HepG2 (cell line): ENCODE results near the gene GNL1. TPM values are rescaled to one million over a fixed set of nuclear protein-coding genes. Genes with fewer than 3 reads are reported as not detected.

ENCODE experiments used
- ATF5 ChIP-seq: sonication (generic); formaldehyde crosslinking; IDR thresholded peaks from 2 replicates; pipeline ENCODE4 v1.4.0; 2020; ENCODE audit warnings: mild to moderate bottlenecking, low read depth, missing genetic modification reagents
- ETV5 ChIP-seq: IDR thresholded peaks from 2 replicates; pipeline ENCODE4 v1.6.1; 2018; ENCODE audit warnings: missing biosample characterization, missing genetic modification reagents, inconsistent platforms, borderline replicate concordance
- ETV6 ChIP-seq: sonication (generic); formaldehyde crosslinking; conservative IDR thresholded peaks from 2 replicates; pipeline ENCODE4 v1.4.0; 2020; ENCODE audit warnings: missing genetic modification reagents
- HMG20A ChIP-seq: IDR thresholded peaks from 2 replicates; pipeline ENCODE4 v1.6.1; 2016; ENCODE audit warnings: borderline replicate concordance
- HNF1B ChIP-seq: sonication (generic); formaldehyde crosslinking; IDR thresholded peaks from 2 replicates; pipeline ENCODE4 v1.5.1; 2020; ENCODE audit warnings: mild to moderate bottlenecking, moderate library complexity, missing genetic modification reagents
- HNF4G ChIP-seq, 2 experiments: sonication (generic) in 1 of 2; formaldehyde crosslinking in 1 of 2; IDR thresholded peaks; 2 replicates each; pipeline versions ENCODE4 v1.4.0 to v1.6.1; 2011 to 2020; ENCODE audit warnings: borderline replicate concordance in 2 of 2, low read depth in 2 of 2, mild to moderate bottlenecking in 2 of 2, low read length in 1 of 2, missing genetic modification reagents in 1 of 2, moderate library complexity in 1 of 2
- MIER3 ChIP-seq: IDR thresholded peaks from 2 replicates; pipeline ENCODE4 v1.6.1; 2016; ENCODE audit warnings: missing compliant biosample characterization, borderline replicate concordance
- NR2F1 ChIP-seq, 2 experiments: fragments of 450-650 bp in 1 of 2; formaldehyde crosslinking in 1 of 2; IDR thresholded peaks; 2 replicates each; pipeline versions ENCODE4 v1.5.0 to v1.6.1; 2016 to 2020; ENCODE audit warnings: mild to moderate bottlenecking in 1 of 2, missing compliant biosample characterization in 1 of 2, missing genetic modification reagents in 1 of 2, moderate library complexity in 1 of 2
- PAXIP1 ChIP-seq: sonication (generic); formaldehyde crosslinking; conservative IDR thresholded peaks from 2 replicates; pipeline ENCODE4 v1.4.0; 2020; ENCODE audit warnings: mild to moderate bottlenecking, missing genetic modification reagents, moderate library complexity
- RARA ChIP-seq: IDR thresholded peaks from 2 replicates; pipeline ENCODE4 v1.6.1; 2016; ENCODE audit warnings: missing genetic modification reagents, missing compliant biosample characterization
- RFX1 ChIP-seq: fragments of 450-650 bp; IDR thresholded peaks from 2 replicates; pipeline ENCODE4 v1.6.1; 2017
- SAP130 ChIP-seq: IDR thresholded peaks from 2 replicates; pipeline ENCODE4 v1.6.1; 2016; ENCODE audit warnings: low read depth
- SMAD3 ChIP-seq: sonication (generic); formaldehyde crosslinking; IDR thresholded peaks from 2 replicates; pipeline ENCODE4 v1.4.0; 2020; ENCODE audit warnings: missing genetic modification reagents
- SOX5 ChIP-seq: IDR thresholded peaks from 2 replicates; pipeline ENCODE4 v1.6.1; 2016; ENCODE audit warnings: borderline replicate concordance
- ZNF264 ChIP-seq: sonication (generic); formaldehyde crosslinking; IDR thresholded peaks from 2 replicates; pipeline ENCODE4 v1.4.0; 2020; ENCODE audit warnings: missing genetic modification reagents
- ZNF430 ChIP-seq: sonication (generic); formaldehyde crosslinking; IDR thresholded peaks from 2 replicates; pipeline ENCODE4 v1.9.0; 2021; ENCODE audit warnings: mild to moderate bottlenecking, missing genetic modification reagents
- ZNF879 ChIP-seq: sonication (generic); formaldehyde crosslinking; IDR thresholded peaks from 2 replicates; pipeline ENCODE4 v1.8.1; 2023; ENCODE audit warnings: missing genetic modification reagents
- polyA plus RNA-seq, 8 experiments: library from polyadenylated mRNA; depleted of rRNA in 3 of 8; stranded (reverse) in 7 of 8; unstranded in 1 of 8; fragments of >200 nt; fragmentation: Illumina TruSeq in 4 of 8; extraction: Trizol in 4 of 8; gene quantifications; 2 replicates each; pipeline versions ENCODE4 v1.2.1 to v1.2.3, GENCODE V29; 2011 to 2016; ENCODE audit warnings: low read depth in 4 of 8, missing spikeins in 1 of 8, mixed read lengths in 1 of 8; ENCODE audit not compliant: insufficient read depth in 1 of 8
- total RNA-seq, 5 experiments: library from RNA; depleted of rRNA; stranded (reverse); fragments of >200 nt; fragmentation: Illumina TruSeq; extraction: Trizol; gene quantifications; 2 replicates each; pipeline ENCODE4 v1.2.3, GENCODE V29; 2016; ENCODE audit warnings: low read depth in 1 of 5
- TF ChIP-seq, protein P1 (sequence below): sonication (generic); formaldehyde crosslinking; IDR thresholded peaks from 2 replicates; pipeline ENCODE4 v1.4.0; 2020; ENCODE audit warnings: mild to moderate bottlenecking, missing genetic modification reagents
- TF ChIP-seq, protein P2 (sequence below): IDR thresholded peaks from 2 replicates; pipeline ENCODE4 v1.4.0; 2020; ENCODE audit warnings: mild to moderate bottlenecking, missing genetic modification reagents

GNL1 gene
- total and polyA plus RNA-seq, 2 of the 13 experiments (the other 11 are each of a cell fraction or from before 2014, with no cell fraction given), result 35.0 to 55.6 TPM

- TF ChIP-seq ZNF264 (CRISPR knock-in tag), result peak; percentile 52; the same call in 1 of the 2 replicates
- peak; percentile 35; the same call in 1 of the 2 replicates for TF ChIP-seq SAP130 (CRISPR knock-in tag)
- TF ChIP-seq ETV5 (CRISPR knock-in tag), result peak; percentile 40; the same call in 1 of the 2 replicates
- TF ChIP-seq HNF4G (IDR thresholded peaks at IDR 0.05; ENCODE audit: borderline replicate concordance, low read depth, low read length), result peak; percentile 81
- peak; percentile 36; the same call in 1 of the 2 replicates for TF ChIP-seq HNF4G (CRISPR knock-in tag; IDR thresholded peaks at IDR 0.05; ENCODE audit: borderline replicate concordance, low read depth)
- no peak for TF ChIP-seq RFX1
- no peak for TF ChIP-seq MIER3
- no peak for TF ChIP-seq ZNF879 (CRISPR knock-in tag)
- TF ChIP-seq ZNF430 (CRISPR knock-in tag), result 0 out of 2 replicates have a peak, but pooled peaks have one; percentile 30
- TF ChIP-seq HMG20A (CRISPR knock-in tag), result peak; percentile 25; the same call in 1 of the 2 replicates
- no peak for TF ChIP-seq ATF5
- TF ChIP-seq, protein P1, sequence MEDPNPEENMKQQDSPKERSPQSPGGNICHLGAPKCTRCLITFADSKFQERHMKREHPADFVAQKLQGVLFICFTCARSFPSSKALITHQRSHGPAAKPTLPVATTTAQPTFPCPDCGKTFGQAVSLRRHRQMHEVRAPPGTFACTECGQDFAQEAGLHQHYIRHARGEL (CRISPR knock-in tag), result no peak
- TF ChIP-seq SOX5, result peak; percentile 95
- TF ChIP-seq ETV6, result no peak
- peak; percentile 69 for TF ChIP-seq PAXIP1
- TF ChIP-seq, protein P2, sequence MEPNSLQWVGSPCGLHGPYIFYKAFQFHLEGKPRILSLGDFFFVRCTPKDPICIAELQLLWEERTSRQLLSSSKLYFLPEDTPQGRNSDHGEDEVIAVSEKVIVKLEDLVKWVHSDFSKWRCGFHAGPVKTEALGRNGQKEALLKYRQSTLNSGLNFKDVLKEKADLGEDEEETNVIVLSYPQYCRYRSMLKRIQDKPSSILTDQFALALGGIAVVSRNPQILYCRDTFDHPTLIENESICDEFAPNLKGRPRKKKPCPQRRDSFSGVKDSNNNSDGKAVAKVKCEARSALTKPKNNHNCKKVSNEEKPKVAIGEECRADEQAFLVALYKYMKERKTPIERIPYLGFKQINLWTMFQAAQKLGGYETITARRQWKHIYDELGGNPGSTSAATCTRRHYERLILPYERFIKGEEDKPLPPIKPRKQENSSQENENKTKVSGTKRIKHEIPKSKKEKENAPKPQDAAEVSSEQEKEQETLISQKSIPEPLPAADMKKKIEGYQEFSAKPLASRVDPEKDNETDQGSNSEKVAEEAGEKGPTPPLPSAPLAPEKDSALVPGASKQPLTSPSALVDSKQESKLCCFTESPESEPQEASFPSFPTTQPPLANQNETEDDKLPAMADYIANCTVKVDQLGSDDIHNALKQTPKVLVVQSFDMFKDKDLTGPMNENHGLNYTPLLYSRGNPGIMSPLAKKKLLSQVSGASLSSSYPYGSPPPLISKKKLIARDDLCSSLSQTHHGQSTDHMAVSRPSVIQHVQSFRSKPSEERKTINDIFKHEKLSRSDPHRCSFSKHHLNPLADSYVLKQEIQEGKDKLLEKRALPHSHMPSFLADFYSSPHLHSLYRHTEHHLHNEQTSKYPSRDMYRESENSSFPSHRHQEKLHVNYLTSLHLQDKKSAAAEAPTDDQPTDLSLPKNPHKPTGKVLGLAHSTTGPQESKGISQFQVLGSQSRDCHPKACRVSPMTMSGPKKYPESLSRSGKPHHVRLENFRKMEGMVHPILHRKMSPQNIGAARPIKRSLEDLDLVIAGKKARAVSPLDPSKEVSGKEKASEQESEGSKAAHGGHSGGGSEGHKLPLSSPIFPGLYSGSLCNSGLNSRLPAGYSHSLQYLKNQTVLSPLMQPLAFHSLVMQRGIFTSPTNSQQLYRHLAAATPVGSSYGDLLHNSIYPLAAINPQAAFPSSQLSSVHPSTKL (CRISPR knock-in tag), result peak; percentile 35; the same call in 1 of the 2 replicates
- TF ChIP-seq SMAD3 (CRISPR knock-in tag), result no peak
- TF ChIP-seq NR2F1 (CRISPR knock-in tag; IDR thresholded peaks at IDR 0.05), result peak in 1 of 2 experiments; percentile 63; a peak in 2 of 4 replicates
- TF ChIP-seq RARA, result peak; percentile 70
- TF ChIP-seq HNF1B (CRISPR knock-in tag), result no peak
Observed at GRCh38 chr6:30533460-30534294, 22.6 kb downstream of the GNL1 start (continued).
